HG03060 (cell line): ENCODE results near the gene AGMO.
"Not testable (repeated sequence)": the region's sequence is repeated elsewhere in the genome, so short reads cannot be mapped to it uniquely, and the experiment has no call there.

ENCODE experiments used
- ATAC-seq: cut with Tn5 transposase; IDR thresholded peaks from one replicate; pipeline ENCODE4 v1.9.1; 2021; ENCODE audit warnings: low read depth, moderate number of reproducible peaks; ENCODE audit not compliant: unreplicated experiment

AGMO gene

GRCh38 chr7:15560968-15561367 lies 847 bp downstream of the AGMO start:
- ATAC-seq = no peak

GRCh38 chr7:15559416-15559928 lies 2.3 kb downstream of the AGMO start:
- ATAC-seq = no peak

DNA sequence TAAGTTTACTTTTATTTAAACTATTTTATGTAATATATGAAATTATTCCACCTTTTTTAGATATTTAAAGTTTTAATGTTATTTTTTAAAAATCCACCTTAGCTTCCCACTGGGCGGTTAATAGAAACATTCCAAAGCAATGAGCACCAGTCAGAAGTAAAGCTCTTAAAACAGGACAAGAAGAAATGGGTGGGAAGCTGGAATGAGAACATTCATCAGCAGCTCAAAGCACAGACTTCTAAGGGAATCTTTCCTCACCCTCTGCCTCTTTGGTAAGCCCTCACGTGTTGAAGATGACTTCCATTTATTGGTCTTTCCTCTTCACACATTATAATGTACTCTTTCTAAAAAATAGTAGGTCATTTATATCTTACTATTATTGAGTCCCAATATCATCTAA lies 3.1 kb downstream of the AGMO start:
- ATAC-seq = no peak

DNA sequence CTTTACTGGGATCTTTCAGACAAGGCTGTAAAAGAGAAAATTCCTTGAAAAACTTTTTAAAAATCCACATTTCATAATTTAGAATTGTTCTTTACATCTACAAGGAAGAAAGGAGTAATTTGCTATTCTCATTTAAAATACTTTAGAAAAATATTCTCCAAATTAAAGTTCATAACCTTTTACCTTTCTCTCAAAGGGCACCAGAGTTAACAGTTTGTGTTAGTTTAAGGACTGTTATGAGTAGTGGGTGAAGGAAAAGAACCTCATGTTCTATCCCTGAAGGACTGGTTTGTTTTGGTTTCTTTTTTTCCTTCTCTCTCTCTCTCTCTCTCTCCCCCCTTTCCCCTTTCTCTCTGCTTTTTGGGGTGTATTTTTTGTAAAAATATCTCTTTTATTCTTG lies 4.1 kb downstream of the AGMO start:
- ATAC-seq = no peak

- no peak for ATAC-seq
These were observed 4.6 kb downstream of the AGMO start for GRCh38 chr7:15557186-15557585.

DNA sequence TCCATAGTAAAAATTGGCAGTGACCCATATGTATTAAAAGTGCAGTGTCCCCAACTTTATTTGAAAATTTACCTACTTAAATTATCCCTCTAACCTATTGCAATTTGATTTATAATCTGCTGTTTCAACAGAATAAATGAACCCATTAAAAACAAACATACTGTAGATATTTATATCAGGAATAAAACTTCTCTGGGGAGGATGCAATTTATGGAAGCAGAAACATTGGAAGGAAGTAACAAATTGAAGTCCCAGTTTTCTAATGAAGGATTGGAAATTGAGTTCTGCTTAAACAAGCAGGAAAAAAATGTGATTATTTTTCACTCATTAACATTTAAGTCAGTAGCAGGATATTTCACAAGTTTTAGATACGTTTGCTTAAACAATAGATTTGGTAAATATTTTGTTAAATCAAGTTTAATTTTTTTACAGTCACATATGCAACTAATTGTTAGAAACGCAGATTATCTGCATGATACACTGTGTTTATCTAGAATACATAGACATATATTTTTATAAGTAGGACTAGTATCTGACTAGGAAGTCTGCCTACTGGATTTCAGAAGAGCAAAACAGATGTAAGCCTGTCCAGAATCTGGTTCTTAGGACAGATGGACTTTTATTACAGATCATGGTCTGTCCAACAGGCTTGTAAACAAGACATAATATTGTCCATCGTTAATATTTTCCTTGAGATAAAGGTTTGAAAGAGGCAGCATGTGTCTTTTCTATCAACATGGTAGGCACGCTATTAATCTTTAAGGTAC lies 5.3 kb downstream of the AGMO start:
- ATAC-seq = no peak

- ATAC-seq = no peak
These were observed 6.4 kb downstream of the AGMO start for GRCh38 chr7:15555381-15555859.

- no peak for ATAC-seq
These were observed 7.1 kb downstream of the AGMO start for GRCh38 chr7:15554744-15555143.

GRCh38 chr7:15554081-15554480 lies 7.7 kb downstream of the AGMO start:
- ATAC-seq = no peak

DNA sequence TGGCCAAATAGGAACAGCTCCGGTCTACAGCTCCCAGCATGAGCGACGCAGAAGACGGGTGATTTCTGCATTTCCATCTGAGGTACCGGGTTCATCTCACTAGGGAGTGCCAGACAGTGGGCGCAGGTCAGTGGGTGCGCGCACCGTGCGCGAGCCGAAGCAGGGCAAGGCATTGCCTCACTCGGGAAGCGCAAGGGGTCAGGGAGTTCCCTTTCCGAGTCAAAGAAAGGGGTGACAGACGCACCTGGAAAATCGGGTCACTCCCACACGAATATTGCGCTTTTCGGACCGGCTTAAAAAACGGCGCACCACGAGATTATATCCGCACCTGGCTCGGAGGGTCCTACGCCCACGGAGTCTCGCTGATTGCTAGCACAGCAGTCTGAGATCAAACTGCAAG lies 14.5 kb downstream of the AGMO start:
- not testable (repeated sequence) for ATAC-seq

- ATAC-seq = no peak
These were observed 15.5 kb downstream of the AGMO start for GRCh38 chr7:15546272-15546792.

DNA sequence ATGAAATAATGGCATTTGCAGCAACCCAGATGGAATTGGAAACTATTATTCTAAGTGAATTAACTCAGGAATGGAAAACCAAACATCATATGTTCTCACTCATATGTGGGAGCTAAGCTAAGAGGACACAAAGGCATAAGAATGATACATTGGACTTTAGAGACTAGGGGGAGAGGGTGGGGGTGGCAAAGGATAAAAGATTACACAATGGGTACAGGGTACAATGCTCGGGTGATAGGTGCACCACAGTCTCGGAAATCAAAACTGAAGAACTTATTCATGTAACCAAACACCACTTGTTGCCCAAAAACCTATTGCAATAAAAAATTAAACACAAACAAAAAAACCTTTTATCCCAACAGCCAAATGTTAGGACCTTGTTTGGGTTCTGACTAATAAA lies 17.8 kb downstream of the AGMO start:
- no peak for ATAC-seq

- ATAC-seq = no peak
These were observed 18.6 kb downstream of the AGMO start for GRCh38 chr7:15543256-15543655.

GRCh38 chr7:15527648-15528047 lies 34.2 kb downstream of the AGMO start:
- no peak for ATAC-seq

GRCh38 chr7:15525652-15526263 lies 36.1 kb downstream of the AGMO start:
- no peak for ATAC-seq

GRCh38 chr7:15524077-15524476 lies 37.7 kb downstream of the AGMO start:
- ATAC-seq = no peak

DNA sequence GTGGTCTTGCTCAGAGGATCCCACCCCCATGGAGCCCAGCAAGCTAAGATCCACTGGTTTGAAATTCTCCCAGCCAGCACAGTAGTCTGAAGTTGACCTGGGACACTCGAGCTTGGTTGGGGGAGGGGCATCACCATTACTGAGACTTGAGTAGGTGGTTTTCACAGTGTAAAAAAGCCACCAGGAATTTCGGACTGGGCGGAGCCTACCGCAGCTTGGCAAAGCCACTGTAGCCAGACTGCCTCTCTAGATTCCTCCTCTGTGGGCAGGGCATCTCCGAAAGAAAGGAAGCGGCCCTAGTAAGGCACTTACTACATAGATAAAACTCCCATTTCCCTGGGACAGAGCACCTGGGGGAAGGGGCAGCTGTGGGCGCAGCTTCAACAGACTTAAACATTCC lies 44.0 kb downstream of the AGMO start:
- ATAC-seq = not testable (repeated sequence)

DNA sequence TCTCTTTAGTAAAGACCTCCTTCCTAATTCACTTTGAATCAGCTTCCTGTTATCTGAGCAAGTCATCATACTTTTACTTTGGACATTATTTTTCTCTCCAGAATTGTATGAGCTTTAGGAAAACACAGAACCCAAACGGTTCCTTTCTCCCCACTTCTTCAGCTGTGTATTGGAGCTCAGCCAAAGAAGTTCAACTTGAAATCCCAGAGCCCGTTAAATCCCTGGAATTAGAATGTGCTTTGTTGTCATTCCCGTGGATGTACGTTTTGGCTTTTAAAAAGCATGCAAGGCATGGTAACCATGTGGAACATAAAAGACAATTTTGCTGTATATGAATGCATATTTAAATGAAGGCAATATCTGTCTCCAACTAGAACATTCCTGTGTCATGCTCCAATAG lies 46.6 kb downstream of the AGMO start:
- ATAC-seq = no peak

DNA sequence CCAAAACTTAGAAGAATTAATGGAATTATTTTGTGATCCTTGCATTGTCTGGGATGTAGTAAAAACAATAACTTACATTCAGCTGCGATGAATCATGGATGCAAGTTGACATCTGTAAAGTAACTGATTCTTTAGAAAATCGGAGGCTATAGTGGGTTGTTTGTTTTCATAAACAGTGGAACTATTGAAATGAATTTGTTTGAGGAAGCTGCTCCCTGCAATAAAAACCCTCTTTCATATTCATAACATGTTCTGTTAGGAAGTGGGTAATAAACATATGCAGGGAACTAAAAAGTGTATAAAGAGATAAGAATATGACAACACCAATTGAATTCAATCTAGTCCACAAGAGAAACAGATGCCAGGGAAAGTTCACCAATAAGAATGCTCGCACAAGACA lies 53.6 kb downstream of the AGMO start:
- no peak for ATAC-seq

DNA sequence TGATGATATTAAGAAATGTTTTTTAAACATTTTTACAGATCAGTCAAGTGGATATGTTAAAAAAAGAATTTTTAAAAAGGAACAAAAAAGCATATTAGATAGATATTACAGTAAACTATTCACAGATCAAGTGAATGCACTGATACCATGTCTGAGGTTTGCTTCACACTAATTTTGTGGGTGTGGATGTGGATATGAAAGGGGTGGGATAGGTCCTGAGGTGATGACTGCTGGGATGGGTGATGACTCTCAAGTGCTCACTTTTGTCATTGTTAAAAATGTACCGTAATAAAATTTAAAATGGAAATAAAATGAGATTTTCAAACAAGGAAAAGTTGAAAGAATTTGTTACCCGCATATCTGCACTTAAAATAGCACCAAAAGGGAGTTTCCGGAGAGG lies 54.1 kb downstream of the AGMO start:
- ATAC-seq = no peak

GRCh38 chr7:15507171-15507570 lies 54.6 kb downstream of the AGMO start:
- ATAC-seq = no peak

DNA sequence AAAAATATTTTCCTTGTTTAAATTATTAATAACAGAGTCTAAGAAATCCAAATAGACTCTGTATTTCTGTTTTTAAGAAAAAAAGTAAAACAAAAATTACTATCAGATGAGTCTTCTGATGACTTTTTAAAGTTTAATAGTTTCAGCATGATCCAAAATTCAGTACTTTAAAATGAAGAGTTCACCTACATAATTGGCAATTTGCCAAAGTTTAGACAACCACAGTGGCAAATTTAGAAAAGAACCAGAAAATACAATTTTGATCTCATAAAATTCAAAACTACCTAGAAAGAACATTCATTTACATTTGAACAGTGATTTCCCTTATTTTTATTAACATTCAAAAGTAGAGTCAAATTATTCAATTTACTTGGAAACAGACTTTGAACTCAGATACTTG lies 56.1 kb downstream of the AGMO start:
- ATAC-seq = no peak
